Spleen (tissue), 7 donors: ENCODE data around the gene RAB6A.

Experiments used
- POLR2AphosphoS5 ChIP-seq, 3 donors: sonication (generic); formaldehyde crosslinking; IDR thresholded peaks; one replicate each; pipeline ENCODE4 v1.5.1; 2017; ENCODE audit warnings: antibody characterized with exemption in 3 of 3
- TF ChIP-seq, protein P1 (sequence below), 11 experiments: fragments of 200-600 bp in 7 of 11; fragments of 450-650 bp in 4 of 11; sonication (generic) in 4 of 11; IDR thresholded peaks in 8 of 11; conservative IDR thresholded peaks in 3 of 11; 1 replicate in 7 of 11; 2 replicates in 4 of 11; pipeline versions ENCODE4 v1.4.0 to v1.8.0; 2016 to 2021; ENCODE audit warnings: antibody characterized with exemption in 11 of 11, inconsistent platforms in 4 of 11, mild to moderate bottlenecking in 1 of 11
- donor health status: DM: no; HTN: no; CAD: no; lungs with moderate emphysema.
- donor health status: DM: no; HTN: no; CAD: no.
- donor health status: DM: no; HTN: no; CAD: no.

DNA sequence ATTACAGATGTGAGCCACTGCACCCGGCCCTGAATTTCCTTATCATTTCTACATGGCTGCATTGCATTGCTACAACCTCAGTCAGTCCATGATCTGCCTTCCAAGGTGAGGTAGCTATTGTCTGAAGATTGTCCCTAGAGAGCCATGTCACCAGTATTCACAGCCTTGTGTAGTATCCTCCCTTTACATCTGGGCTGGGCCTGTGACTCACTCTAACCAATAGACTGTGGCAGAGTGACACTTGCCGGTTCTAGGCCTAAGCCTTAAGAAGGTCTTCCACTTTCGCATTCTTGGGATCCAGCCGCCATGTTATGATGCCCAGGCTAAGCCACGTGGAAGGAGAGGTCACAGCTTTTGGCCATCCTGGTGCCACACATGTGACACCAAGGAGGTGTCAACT, 124.6 kb downstream of the RAB6A start:
- TF ChIP-seq, protein P1, sequence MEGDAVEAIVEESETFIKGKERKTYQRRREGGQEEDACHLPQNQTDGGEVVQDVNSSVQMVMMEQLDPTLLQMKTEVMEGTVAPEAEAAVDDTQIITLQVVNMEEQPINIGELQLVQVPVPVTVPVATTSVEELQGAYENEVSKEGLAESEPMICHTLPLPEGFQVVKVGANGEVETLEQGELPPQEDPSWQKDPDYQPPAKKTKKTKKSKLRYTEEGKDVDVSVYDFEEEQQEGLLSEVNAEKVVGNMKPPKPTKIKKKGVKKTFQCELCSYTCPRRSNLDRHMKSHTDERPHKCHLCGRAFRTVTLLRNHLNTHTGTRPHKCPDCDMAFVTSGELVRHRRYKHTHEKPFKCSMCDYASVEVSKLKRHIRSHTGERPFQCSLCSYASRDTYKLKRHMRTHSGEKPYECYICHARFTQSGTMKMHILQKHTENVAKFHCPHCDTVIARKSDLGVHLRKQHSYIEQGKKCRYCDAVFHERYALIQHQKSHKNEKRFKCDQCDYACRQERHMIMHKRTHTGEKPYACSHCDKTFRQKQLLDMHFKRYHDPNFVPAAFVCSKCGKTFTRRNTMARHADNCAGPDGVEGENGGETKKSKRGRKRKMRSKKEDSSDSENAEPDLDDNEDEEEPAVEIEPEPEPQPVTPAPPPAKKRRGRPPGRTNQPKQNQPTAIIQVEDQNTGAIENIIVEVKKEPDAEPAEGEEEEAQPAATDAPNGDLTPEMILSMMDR (IDR thresholded peaks at IDR 0.05 in 8 of 11, conservative IDR thresholded peaks at IDR 0.05 in 3 of 11): no peak
- TF ChIP-seq POLR2AphosphoS5 (IDR thresholded peaks at IDR 0.05): no peak
